ENCODE measurements around the gene ADAMTSL2.

ADAMTSL2 gene

DNA sequence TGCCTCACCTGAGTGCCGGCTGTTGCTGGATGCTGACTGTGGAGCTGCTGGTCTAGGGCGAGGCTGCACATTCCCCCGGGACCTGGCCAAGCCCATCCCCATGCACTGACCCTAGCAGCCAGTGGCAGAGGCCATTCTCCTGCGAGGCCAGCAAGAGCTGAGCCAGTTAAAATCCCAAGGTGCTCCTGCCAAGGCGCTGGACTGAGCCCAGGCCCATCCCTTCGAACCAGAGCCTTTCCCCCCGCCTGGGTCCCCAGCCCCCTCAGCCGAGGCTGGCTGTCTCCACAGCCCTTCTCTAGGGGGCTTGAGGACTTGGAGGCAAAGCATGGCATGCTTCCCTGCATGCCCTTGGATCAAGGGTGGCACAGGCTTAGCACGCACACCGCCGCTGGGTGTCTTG lies 1.6 kb downstream of the ADAMTSL2 start:
- DNase-seq, result no peak

DNA sequence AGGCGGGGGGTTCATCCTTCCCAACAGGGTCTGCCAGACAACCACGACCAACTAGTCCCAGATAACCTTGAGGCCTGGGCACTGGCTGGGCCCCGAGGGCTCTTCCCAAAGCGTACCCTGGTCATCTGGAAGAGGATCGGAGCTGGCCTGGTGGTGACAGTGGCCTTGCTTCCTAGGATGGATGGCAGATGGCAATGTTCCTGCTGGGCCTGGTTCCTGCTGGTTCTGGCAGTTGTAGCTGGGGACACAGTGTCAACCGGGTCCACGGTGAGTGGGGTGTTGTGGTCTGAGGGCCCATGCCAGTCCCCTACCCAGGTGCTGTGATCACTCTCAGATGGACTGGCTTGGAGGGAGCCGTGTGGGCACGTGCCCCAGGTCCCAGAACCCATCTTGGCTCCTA lies 2.0 kb downstream of the ADAMTSL2 start:
- DNase-seq, result no peak

DNA sequence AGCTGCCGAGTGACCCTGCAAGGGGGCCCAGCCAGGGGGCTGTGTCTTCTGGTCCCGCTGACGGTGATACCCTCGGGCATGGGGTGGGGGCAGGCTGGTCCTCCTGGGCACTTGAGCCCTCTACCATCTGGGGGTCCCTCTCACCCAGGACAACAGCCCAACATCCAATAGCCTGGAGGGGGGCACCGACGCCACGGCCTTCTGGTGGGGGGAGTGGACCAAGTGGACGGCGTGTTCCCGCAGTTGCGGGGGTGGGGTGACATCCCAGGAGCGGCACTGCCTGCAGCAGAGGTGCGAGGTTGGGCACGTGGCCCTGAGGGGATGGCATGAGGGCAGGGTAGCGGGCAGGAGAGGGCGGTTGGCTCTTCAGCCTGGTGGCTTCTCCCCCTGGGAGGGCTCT lies 2.8 kb downstream of the ADAMTSL2 start:
- DNase-seq, result no peak

DNA sequence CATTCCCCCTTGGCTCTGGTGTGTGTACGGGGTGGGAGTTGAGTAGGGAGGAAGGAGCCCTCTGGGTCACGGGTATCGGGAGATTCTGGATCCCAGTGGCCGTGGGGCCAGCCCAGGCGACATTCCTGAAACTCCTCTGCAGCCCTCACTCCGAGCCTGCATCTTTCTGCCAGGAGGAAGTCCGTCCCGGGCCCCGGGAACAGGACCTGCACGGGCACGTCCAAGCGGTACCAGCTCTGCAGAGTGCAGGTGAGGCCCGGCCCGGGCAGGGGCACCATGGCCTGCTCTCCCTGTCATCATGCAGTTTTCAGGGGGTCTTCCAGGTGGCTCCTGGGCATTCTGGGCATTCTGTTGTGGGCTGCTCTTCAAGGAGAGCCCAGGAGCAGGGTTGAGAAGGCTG lies 3.7 kb downstream of the ADAMTSL2 start:
- no peak for DNase-seq

DNA sequence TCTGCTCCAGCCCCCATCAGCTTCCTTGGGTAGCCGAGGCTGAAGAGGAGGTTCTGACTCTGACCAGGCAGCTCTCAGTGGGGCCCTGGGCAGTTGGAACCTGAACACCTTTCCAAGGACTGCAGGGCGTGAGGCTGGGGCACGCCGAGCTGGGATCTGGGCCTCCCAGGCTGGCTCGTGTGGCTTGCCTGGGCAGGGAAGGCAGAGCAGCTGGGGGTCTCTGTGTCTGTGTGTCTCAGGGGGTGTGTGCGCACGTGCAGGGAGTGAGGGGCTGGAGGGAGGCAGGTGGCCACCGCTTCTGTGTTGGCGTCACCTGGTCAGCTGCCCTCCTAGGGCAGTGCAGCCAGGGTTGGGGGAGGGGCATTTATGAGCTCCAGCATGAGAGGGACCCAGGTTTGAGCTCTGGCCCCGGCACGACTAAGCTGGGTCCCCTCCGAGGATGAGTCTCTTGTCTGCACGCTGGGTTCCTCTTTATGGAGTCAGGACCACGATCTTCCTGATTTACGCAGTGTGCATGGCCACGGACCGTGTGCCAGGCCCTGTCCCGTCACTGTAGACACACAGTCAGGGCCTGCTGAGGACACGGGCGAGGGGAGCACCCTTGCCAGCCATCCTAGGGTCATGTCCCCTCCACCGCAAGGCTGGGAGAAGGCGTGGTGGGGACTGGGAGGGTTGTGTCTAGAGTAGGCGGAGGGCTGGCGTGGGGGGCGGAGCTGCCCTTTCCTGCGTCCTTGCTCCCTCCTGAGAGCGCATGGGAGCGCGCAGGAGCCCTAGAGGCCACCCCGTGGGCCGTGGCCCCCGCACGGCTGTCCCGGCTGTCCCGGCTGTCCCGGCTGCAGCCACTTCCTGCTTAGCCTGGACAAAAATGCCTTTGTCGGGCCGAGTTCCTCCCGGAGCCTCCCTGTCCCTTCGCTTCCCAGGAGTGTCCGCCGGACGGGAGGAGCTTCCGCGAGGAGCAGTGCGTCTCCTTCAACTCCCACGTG lies 4.6 kb downstream of the ADAMTSL2 start:
- no peak for DNase-seq

DNA sequence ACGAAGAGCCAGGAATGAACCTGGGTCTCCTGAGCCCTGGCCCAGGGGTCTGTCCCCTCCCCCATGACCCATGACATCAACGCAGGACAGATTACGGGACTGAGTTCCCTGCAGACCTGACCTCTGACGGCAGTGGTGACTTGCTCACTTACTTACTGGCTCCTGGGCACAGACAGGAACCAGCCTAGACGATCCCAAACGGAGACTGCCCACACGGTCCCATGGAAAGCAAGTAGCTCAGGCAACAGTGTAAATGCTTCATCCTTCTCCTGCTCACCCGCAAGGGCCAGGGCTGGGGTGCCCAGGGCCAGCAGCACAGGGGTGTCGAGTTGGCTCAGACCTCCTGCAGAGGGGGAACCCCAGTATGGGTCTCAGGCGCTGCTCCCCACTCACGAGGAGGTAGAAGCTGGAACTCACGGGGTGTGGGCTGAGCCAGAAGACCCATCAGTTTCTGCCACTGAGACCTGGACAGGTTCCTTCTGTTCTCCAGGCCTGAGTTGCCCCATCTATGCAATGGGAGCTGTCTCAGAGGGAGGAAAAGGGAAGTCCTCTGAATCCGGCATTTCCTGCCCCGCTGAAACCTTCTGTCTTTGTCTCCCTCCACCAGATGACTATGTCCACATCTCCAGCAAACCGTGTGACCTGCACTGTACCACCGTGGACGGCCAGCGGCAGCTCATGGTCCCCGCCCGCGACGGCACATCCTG lies 5.6 kb downstream of the ADAMTSL2 start:
- no peak for DNase-seq

DNA sequence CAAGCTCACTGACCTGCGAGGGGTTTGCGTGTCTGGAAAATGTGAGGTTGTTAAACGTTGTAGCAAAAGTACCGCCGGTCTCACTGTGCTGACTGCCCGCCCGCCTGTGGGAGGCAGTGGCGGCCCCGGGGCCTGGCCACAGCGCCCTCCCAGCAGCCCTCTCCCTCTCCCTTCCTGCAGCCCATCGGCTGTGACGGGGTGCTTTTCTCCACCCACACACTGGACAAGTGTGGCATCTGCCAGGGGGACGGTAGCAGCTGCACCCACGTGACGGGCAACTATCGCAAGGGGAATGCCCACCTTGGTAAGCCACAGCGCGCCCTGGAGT lies 6.2 kb downstream of the ADAMTSL2 start:
- no peak for DNase-seq

DNA sequence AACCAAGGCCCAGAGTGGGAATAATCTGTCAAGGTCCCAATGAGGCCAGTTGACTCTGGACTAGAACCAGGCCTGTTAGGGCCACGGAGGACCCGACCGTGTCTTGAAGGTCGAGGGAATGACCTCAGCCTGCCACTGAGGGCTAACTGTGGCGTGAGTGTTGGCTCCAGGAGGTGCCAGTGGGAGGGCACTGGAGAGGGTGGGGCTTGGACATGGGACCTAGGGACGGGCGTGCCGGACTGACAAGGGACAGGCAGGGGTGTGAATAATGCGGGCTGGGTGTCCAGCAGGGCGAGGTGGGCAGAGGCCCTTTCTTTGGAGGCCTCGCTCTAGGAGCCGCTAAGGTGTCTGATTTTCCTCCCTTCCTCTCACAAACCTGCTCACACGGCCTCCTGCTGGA lies 7.5 kb downstream of the ADAMTSL2 start:
- no peak for DNase-seq

DNA sequence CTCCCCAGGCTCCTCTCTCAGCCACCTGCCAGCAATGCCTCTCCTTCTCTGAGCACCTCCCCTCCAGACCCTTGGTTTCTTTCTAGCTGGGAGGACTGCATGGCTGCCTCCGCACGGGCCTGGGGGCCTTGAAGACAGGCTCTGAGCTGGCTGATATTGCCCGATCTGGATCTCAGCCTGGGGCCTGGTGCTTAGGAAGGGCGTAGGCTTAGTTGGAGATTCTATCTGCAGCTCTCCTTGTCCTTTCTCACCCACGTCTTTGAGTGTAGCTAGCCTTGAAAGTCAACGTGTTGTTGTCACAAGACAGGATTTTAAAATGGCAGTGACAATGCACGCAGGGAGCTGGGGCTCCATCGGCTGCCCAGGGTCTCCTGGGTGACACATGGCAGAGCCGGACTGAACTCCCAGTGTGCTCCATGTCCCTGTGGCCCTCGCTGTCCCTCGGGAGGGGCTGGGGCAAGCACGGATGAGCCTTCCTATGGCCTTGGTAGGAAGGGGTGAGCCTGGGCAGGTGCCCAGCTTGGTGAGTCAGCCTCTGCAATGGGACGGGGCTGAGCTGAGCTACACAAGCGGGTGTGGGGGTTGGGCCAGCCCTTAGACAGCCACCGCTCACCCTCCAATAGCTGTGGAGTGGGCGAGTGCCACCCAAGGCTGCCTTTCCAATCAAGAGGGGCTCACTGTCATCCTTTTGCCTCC lies 9.4 kb downstream of the ADAMTSL2 start:
- no peak for DNase-seq

DNA sequence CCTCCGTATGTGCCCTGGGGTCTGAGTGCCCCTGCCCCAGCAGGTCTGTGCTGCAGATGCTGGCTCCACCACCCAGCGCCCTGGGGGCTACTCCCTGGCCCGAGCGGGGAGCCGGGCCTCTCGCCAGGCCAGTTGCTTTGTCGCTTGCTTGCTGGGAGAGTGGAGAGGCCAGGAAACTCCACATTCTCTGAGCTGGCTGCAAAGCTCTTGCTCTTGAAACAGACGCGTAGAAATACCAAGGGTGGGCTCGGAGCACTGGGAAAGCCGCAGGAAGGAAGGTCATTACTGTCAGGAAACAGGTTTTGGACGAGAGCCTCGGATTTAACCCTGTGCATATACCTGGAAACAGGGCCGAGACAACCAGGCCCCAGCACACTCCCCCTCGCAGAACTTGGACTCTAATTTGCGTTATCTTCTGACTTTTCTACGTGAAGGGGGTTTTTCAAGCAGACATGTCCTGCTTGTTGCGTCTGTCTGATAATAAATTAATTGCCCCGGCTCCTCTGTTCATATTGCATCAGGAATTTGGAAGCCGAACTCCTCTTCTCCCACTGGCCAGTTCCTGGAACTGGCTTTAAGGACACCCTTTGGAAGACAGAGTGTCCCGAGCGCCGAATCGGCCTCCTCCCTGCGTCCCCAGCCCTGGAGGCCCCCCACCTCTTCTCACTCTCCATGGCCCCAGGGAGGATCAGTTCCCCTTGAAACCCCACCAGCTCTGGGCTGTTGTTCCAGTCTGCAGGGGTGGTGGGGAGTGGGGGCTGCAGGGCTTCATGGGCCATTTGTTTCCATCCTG lies 11.2 kb downstream of the ADAMTSL2 start:
- no peak for DNase-seq

DNA sequence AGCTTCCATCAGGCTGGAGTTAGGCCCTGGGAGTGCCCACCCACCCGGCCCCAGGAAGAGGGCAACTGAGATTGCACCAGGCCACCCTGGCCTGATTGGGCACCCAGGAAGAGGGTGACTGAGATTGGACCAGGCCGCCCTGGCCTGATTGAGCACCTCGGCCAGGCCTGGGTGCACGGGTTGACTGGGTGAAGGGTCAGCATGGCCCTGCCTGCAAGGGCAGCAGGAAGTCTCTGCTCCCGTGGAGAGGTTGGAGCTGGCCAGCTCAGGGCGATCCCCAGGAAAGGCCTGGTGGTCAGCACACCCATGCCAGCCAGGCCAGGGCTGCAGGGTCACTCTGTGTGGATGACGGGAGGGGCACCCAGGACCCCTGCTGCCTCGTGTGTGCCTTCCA lies 11.8 kb downstream of the ADAMTSL2 start:
- no peak for DNase-seq

DNA sequence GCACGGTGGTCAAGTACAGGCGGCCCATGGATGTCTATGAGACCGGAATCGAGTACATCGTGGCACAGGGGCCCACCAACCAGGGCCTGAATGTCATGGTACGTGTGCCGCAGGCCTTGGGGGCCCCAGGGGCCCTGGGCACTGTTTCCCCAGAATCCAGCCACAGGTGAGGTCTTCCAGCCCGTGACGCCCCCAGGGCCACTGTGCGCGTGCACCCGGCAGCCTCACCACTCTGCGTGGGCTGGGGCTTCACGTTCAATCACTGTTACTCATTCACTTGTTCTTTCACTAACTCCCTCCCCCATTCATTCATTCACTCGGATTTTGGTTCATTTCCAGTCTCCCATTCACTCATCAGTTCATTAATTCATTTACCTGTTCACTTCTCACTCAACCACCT lies 12.6 kb downstream of the ADAMTSL2 start:
- no peak for DNase-seq

DNA sequence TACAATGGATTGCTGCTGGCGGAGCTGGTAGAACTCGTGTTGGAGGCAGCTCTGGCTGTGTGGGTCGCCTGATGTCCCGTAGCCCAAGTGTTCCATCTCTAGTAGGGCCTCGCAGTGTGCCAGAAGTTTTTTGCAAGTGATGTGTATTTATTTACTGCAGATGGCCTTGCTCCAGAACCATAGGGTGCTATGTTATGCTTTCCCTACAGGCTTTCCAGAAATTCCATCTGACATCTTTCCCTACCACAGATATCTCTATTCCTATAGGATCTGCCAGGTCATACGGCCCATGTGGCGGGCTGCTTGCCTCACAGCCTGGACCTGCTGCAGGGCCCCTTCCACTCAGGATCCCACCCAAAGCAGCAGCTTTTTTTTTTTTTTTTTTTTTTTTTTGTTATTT lies 16.9 kb downstream of the ADAMTSL2 start:
- DNase-seq, result no peak

DNA sequence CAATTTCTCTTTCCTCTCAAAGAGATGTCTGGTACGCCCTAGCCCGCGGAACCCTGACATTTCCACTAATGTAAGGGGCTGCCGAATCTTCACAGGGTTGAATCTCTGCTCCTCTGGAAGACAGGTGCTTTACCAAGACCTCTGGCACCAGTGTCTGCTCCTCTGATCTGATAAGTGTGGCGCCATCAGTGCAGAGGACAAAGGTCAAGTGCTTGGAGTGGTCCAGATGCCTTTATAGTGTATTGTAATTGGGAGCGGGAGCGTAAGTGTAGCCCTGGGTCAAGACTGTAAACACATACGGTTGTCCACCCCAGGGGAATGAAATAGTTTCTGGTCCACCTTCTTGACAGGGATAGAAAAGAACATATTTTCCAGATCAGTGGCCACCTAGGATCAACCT lies 17.7 kb downstream of the ADAMTSL2 start:
- DNase-seq, result no peak

DNA sequence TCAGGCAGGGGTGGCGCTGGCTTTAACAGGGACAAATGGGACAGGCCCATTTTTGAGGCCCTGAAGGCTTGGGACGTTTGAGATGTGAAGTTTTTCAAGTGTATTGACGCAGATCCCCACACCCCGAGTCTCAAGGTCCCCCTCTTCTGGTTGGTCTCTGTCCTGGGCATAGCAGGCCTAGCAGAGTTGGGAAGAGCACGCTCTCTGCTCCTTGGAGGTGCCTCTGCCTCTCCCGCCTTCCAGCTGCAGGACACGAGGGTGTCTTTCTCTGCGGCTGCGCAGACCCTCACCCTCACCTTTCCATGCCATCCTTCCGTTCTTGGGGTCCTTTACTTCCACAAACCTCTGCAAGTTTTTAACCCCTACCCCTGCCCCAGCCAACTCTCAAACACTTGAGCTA lies 18.6 kb downstream of the ADAMTSL2 start:
- no peak for DNase-seq

DNA sequence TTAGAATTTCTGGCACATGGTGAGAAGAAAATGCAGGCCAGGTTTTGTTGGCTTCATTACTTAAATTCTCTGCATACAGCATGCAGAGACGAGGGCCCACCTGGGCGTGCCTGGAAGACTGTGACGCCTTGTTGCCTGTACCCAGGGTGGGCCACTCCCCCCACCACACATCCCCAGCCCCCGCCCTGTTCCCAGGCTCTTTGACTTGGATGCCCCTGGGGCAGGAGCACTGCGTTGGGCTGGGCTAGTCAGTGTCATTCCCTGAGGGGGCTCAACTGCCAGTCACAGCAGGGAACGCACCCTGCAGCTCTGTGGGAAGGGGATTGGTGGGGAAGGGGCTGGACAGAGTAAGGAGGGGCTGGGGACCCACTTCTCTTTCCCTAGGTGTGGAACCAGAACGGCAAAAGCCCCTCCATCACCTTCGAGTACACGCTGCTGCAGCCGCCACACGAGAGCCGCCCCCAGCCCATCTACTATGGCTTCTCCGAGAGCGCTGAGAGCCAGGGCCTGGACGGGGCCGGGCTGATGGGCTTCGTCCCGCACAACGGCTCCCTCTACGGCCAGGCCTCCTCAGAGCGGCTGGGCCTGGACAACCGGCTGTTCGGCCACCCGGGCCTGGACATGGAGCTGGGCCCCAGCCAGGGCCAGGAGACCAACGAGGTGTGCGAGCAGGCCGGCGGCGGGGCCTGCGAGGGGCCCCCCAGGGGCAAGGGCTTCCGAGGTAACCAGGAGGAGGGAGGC lies 19.6 kb downstream of the ADAMTSL2 start:
- no peak for DNase-seq

DNA sequence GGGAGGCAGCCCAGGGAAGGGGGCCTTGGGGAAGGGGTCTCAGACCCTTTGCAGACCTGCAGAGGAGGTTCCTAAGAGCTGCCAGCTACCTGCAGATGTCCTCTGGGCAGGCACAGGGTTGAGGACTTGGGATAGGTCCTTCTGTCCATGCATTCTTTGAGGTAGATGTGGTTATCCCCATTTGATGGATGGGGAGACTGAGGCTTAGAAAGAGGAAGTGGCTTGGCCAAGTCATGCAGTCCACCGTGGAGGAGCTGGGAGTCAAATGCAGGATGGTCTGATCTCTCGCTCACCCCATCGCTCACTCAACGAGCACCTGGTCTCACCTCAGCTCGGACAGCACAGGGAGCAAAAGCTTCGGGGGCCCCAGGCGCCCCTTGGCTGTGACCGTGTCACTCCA lies 20.2 kb downstream of the ADAMTSL2 start:
- no peak for DNase-seq

DNA sequence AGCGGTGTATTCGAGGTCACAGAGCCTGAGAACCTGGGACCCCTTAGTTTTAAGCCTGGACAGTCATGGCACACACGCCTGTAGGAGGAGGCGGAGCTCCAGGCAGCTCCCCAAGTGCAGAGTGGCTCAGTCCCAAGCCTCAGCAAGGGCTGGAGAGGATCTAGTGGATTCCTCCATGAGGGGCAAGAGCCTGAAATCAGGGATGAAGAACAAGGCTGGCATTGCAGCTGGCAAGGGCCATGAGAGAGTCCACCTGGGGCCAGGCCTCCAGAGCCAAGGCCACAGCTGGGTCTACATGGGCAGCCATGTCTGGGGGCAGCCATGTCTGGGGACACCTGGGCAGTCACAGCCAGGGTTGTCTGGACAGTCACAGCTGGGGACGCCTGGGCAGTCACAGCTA lies 21.9 kb downstream of the ADAMTSL2 start:
- DNase-seq, result no peak

DNA sequence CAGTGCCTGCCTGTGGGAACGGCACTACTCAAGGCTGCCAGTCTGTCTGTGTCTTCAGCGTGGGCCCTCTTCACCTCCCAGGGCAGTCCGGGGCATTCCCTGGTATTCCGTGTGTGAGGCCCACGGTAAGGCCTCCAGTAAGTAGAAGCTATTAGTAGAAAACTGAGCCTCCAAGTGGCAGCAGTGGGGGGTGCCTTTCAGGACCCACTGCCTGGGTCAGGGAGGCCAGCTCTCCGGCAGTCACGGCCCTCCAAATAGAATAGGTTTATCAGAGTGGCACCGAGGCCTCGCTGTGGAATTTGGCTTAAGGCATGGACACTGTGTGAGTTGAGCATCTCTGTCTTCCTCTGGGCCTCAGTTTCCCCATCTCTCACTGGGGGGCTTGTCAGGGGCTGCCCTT lies 23.1 kb downstream of the ADAMTSL2 start:
- DNase-seq, result no peak

DNA sequence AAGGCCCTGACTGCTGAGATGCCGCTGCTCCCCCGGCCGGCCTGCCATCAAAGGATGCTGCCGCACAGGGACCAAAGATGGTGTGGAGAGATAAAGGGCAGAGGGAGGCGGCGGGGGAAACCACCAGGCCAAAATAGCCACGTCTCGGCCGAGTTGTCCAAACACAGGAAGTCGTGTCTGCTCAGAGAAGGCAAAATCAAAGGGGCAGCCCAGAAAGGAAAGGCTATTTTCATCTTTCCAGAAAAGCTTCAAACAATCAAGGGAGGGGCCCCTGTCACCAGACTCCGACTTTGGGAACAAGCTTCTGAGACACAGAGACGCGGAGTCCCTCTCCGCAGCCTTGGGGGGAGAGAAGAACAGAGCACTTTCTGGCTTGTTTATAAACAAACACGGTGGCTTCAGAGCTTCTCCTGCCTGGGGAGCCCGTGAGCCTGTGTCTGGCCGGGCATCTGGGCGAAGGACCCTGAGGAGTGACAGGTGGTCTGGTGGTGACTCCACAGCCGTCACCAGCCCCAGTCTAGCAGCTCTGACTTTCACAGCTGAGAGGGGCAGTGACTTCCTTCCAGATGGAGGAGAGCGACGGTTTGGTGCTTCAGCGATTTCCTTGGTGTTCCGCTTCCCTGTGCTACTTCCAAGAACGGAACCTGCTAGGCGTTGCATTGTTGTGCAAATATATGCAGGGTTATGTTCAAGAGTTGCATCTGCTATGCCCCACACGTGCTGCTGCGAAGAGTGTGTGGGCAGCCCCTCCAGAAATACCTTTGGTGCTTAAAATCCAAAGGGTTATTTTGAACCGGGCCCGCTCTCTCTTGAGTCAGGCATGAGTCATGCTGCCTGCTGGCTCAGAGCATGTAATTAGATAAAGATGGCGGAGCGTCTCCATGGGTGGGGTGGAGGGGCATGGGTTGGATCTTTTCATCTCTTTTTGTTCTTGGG lies 24.0 kb downstream of the ADAMTSL2 start:
- peak; percentile 43 for DNase-seq

DNA sequence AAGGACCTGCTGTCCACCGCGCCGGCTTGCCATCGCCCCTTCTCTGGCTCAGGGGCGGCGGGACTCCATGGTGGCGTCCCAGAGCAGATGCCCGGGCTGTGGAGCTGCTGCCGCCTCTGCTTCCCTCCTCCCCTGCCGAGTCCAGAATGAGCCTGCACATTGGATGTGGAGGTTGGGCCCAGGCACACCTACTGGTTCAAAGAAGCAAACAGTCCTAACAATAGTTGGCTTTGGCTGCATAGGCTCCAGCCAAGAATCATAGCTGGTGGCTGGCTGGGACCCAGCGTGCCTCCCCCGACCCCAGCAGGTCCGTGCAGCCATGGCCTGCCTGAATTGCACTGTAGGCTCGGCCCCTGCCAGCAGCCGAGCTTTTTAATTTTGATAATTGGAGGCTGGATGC lies 25.8 kb downstream of the ADAMTSL2 start:
- no peak for DNase-seq
